ENCODE data around the gene IRF2.

IRF2 gene

DNA sequence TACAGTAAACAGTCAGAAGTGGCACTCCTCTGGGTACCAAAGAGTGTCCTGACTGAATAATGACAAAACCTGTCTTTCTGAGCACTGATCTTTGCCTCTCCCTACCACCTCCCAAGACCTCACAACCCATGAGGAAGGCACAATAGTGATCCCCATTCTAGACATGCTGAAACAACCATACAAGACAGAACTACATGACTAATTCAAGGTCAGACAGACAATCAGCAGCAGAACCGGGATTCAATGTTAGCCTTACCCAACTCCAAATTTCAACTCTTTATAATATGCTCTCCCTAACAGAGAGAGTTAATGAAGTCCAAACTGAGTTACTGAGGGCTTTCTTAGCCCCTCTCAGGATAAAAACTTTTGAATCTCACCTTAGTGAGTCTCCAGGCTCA is 71.0 kb downstream of the IRF2 start:
- no peak overlapping the region for H3K4me2 ChIP-seq (ENCODE audit: low read length)
- no peak overlapping the region for H2AFZ ChIP-seq
- H3K79me2 ChIP-seq = no peaks in the 10 kb centered on the region
- no peaks in the 10 kb centered on the region for H3K36me3 ChIP-seq (ENCODE audit: control insufficient read depth, insufficient read depth, low read length)
- H3K4me3 ChIP-seq (ENCODE audit: low read depth, low read length) = no peak overlapping the region
- TF ChIP-seq, protein P1, sequence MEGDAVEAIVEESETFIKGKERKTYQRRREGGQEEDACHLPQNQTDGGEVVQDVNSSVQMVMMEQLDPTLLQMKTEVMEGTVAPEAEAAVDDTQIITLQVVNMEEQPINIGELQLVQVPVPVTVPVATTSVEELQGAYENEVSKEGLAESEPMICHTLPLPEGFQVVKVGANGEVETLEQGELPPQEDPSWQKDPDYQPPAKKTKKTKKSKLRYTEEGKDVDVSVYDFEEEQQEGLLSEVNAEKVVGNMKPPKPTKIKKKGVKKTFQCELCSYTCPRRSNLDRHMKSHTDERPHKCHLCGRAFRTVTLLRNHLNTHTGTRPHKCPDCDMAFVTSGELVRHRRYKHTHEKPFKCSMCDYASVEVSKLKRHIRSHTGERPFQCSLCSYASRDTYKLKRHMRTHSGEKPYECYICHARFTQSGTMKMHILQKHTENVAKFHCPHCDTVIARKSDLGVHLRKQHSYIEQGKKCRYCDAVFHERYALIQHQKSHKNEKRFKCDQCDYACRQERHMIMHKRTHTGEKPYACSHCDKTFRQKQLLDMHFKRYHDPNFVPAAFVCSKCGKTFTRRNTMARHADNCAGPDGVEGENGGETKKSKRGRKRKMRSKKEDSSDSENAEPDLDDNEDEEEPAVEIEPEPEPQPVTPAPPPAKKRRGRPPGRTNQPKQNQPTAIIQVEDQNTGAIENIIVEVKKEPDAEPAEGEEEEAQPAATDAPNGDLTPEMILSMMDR (IDR thresholded peaks at IDR 0.05) = no peak
- H3K4me1 ChIP-seq = no peaks in the 10 kb centered on the region
- no peak overlapping the region for H3K9ac ChIP-seq
- H3K27ac ChIP-seq = no peak overlapping the region
- no peaks in the 10 kb centered on the region for H3K9me3 ChIP-seq (ENCODE audit: control insufficient read depth, low read length)
- H3K27me3 ChIP-seq (ENCODE audit: control insufficient read depth, insufficient read depth, low read length) = no peaks in the 10 kb centered on the region

DNA sequence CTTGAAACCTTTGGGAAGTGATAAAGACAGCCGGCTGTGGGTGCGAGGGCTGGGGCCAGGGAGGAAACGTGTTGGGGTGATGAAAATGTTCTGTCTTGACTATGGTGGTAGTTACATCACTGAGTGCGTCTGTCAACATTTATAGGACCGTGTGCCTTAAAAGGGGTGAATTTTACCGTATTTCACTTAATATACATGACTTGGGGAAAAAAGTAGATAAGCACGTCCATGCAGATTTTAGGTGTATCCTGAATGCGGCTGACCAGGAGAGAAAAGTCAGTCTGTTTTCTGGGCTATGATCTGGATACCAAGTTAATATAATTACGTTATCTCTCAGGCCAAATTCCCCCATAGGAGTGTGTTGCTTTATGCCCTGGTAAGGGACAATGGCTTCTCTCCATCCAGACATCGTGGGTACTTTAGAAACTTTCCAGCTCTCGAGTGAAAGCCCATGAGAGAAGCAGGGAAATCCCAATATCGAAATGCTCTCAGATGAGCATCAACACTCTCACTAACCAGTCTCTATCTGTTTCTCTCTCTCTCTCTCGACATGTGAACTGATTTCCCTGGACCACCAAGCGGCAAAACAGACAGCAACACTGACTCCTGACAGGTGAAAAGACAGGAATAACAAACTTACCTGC is 71.5 kb downstream of the IRF2 start:
- no peaks in the 10 kb centered on the region for H3K79me2 ChIP-seq
- H3K27me3 ChIP-seq (ENCODE audit: control insufficient read depth, insufficient read depth, low read length) = no peaks in the 10 kb centered on the region
- no peaks in the 10 kb centered on the region for H3K4me1 ChIP-seq
- H3K4me3 ChIP-seq (ENCODE audit: low read depth, low read length) = no peak overlapping the region
- no peak overlapping the region for H3K9ac ChIP-seq
- TF ChIP-seq, protein P1 (IDR thresholded peaks at IDR 0.05) = no peak
- H3K9me3 ChIP-seq (ENCODE audit: control insufficient read depth, low read length) = no peaks in the 10 kb centered on the region
- no peak overlapping the region for H3K27ac ChIP-seq
- no peaks in the 10 kb centered on the region for H3K36me3 ChIP-seq (ENCODE audit: control insufficient read depth, insufficient read depth, low read length)
- H2AFZ ChIP-seq = no peak overlapping the region
- H3K4me2 ChIP-seq (ENCODE audit: low read length) = no peak overlapping the region

DNA sequence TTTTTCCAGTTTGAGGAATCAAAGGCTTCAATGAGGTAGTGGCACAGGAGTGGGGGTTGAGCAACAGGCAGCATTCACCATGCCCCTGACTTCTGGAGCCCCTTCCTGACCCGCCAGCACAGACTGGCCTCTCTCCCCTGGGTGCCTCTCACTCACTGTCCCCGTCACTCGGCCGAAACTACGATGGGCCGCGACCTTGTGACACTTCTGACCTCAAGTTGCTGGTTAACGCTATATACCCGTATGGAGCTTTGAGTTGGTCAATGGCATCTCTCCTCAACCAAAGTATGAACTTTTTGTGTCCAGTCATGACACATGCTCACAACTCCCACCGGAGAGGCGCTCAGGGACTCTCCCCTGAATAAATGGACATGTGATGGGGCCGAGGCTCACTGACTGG is 72.1 kb downstream of the IRF2 start:
- no peaks in the 10 kb centered on the region for H3K9me3 ChIP-seq (ENCODE audit: control insufficient read depth, low read length)
- no peaks in the 10 kb centered on the region for H3K36me3 ChIP-seq (ENCODE audit: control insufficient read depth, insufficient read depth, low read length)
- no peak overlapping the region for H2AFZ ChIP-seq
- no peaks in the 10 kb centered on the region for H3K79me2 ChIP-seq
- no peak overlapping the region for H3K4me3 ChIP-seq (ENCODE audit: low read depth, low read length)
- no peaks in the 10 kb centered on the region for H3K27me3 ChIP-seq (ENCODE audit: control insufficient read depth, insufficient read depth, low read length)
- no peak overlapping the region for H3K27ac ChIP-seq
- no peak overlapping the region for H3K9ac ChIP-seq
- H3K4me2 ChIP-seq (ENCODE audit: low read length) = no peak overlapping the region
- H3K4me1 ChIP-seq = no peaks in the 10 kb centered on the region
- TF ChIP-seq, protein P1 (IDR thresholded peaks at IDR 0.05) = no peak

DNA sequence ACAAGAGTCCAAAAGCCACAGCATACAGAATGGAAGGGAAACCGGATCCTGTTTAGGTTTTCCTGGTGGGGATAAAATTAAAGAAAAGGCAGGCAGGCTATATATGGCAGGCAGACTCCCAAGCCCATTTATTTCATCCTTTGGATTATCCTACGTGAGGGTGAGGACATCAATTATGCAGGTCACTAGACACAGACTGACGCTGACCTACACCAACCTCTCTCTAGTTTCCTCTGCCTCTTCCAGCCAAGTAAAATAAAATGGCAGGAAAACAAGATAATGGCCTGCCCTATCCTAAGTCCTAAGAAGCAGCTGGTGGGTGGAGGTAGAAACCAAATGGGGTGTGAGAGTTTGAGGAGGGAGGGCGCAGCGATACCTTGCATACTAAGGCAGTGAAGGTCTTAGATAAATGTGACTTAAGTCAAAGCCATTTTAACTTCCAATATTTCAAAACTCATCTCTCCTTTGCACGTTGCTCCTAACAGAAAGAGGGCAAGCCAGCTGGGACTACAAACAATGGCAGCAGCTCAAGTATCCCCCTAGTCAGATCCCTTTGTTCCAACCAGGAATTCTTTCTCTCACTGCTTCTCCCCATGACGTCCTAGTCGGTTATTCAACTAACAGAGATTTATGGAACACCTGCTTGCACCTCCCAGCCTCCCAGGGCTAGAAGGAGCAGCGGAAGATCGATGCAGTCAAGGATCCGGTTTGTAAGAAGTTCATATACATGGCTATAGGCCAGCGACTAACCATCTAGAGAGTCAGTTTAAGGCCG is 72.8 kb downstream of the IRF2 start:
- no peaks in the 10 kb centered on the region for H3K4me1 ChIP-seq
- TF ChIP-seq, protein P1 (IDR thresholded peaks at IDR 0.05) = no peak

More for the DNA sequence above, 72.8 kb downstream of the IRF2 start:
- H2AFZ ChIP-seq = no peak overlapping the region
- no peaks in the 10 kb centered on the region for H3K36me3 ChIP-seq (ENCODE audit: control insufficient read depth, insufficient read depth, low read length)
- no peak overlapping the region for H3K4me2 ChIP-seq (ENCODE audit: low read length)
- H3K9me3 ChIP-seq (ENCODE audit: control insufficient read depth, low read length) = no peaks in the 10 kb centered on the region
- H3K79me2 ChIP-seq = no peaks in the 10 kb centered on the region
- no peak overlapping the region for H3K9ac ChIP-seq
- H3K27me3 ChIP-seq (ENCODE audit: control insufficient read depth, insufficient read depth, low read length) = no peaks in the 10 kb centered on the region
- no peak overlapping the region for H3K27ac ChIP-seq
- no peak overlapping the region for H3K4me3 ChIP-seq (ENCODE audit: low read depth, low read length)
